HG02938 (cell line): Measurements from ENCODE around the gene EIF3B.
A peak's percentile ranks its signal among the peaks of the same experiment; 100 is the strongest.
"Not testable (repeated sequence)": the region's sequence is repeated elsewhere in the genome, so short reads cannot be mapped to it uniquely, and the experiment has no call there.

Experiments
- ATAC-seq: cut with Tn5 transposase; IDR thresholded peaks from one replicate; pipeline ENCODE4 v1.9.1; 2021; ENCODE audit warnings: mild to moderate bottlenecking, moderate library complexity; ENCODE audit not compliant: unreplicated experiment

The EIF3B gene

DNA sequence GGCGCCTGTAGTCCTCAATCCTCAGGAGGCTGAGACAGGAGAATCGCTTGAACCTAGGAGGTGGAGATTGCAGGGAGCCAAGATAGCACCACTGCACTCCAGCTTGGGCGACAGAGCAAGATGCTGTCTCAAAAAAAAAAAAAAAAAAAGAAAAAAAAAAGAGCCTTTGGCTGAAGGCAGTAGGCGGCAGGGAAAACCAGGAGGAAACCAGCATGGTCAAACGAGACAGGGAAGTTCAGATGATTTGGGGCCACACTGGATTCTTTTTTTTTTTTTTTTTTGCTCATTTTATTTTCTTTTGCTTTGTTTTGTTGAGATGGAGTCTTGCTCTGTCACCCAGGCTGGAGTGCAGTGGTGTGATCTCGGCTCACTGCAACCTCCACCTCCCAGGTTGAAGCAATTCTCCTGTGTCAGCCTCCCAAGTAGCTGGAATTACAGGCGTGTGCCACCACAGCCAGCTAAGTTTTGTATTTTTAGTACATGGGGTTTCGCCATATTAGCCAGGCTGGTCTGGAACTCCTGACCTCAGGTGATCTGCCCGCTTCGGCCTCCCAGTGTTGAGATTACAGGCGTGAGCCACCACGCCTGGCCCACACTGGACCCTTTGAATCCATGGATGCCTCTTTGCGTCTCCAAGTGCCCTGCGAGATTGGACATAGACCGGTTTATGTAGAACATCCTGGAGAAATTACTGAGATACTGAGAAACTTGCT, 7.1 kb upstream of the EIF3B start:
- not testable (repeated sequence) for ATAC-seq

DNA sequence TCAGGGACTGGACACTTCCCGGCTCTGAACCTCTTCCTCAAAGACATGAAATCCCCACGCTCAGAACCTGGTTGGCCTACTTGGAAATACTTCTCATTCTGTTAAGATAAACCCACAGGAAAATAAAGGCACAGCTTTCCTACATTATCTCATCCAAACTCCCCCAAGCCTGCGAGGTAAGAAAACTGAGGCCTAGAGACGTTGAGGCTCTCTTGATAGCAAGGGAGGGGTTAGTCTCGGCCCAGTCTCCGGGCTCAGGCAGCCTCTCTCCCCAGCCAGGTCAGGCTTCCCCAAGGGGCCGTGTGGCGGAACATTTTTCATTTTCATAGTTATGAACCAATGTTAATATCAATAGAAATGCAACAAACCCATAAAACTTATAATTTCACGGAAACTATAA, 4.6 kb upstream of the EIF3B start:
- ATAC-seq: no peak

DNA sequence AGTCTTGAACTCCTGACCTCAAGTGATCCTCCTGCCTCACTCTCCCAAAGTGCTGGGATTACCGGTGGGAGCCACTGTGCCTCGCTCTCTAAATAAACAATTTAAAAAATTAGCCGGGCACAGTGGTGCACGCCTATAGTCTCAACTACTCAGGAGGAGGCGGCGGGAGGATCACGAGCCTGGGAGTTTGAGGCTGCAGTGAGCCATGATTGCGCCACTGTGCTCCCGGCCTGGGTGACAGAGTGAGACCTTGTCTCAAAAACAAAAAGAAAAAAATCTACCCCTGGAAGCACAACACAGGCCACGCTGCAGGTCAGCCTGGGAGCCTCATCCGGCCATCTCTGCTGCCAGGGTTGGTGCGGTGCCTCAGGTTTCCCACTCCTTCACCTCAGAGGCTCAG, 3.8 kb upstream of the EIF3B start:
- no peak for ATAC-seq

DNA sequence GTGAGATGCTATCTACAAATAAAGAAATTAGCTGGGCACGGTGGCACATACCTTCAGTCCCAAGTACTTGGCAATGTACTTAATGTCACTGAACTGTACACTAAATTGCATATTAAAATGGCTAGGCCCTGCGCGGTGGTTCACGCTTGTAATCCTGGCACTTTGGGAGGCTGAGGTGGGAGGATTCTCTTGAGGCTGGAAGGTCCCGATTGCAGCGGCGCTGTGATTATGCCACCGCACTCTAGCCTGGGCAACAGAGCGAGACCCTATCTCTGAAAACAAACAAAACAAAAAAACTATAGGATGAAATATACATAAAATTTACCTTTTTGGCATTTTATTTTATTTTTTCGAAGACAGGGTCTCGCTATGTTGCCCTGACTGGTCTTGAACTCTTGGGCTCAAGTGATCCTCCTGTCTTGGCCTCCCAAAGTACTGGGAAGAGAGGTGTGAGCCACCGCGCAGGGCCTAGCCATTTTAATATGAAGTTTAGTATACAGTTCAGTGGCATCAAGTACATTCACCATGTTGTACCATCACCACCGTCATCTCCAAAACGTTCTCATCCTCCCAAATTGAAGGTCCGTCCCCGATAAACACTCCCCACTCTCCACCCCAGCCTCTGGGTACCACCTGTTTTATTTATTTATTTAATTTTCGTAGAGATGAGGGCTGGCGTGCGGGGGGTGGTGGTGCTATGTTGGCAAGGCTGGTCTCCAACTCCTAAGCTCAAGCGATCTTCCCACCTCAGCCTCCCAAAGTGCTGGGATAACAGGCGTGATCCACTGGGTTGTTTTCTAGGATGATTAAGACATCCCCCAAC, 1.3 kb upstream of the EIF3B start:
- no peak for ATAC-seq

DNA sequence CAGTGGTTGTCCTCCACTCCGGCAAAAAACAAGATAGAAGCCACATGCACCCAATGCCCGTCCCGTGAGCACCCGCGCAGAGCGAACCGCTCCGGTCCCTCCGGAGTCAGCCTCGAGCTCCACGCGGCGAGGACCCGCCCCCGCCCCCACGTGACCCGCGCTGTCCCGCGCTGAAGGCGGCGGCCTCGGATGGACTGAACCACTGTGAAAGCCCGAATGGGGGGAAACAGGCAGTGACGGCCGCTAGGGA, 766 bp upstream of the EIF3B start:
- ATAC-seq: peak; percentile 42

DNA sequence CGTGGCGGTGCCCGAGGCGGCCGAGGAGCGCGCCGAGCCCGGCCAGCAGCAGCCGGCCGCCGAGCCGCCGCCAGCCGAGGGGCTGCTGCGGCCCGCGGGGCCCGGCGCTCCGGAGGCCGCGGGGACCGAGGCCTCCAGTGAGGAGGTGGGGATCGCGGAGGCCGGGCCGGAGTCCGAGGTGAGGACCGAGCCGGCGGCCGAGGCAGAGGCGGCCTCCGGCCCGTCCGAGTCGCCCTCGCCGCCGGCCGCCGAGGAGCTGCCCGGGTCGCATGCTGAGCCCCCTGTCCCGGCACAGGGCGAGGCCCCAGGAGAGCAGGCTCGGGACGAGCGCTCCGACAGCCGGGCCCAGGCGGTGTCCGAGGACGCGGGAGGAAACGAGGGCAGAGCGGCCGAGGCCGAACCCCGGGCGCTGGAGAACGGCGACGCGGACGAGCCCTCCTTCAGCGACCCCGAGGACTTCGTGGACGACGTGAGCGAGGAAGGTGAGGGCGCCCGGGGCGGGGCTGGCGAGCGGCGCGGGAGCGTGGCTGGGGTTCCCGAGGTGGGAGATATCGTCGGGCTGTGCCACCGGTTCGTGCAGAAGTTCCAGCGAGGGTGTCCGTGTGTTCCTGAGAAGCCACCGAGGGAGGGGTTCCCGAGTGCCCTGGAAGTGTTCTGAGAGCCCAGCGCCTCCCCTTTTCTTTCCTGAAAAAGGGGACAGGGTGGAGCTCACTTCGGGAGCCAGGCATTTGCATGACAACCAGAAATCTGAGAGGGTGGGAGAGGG, 495 bp downstream of the EIF3B start:
- peak; percentile 13 for ATAC-seq

DNA sequence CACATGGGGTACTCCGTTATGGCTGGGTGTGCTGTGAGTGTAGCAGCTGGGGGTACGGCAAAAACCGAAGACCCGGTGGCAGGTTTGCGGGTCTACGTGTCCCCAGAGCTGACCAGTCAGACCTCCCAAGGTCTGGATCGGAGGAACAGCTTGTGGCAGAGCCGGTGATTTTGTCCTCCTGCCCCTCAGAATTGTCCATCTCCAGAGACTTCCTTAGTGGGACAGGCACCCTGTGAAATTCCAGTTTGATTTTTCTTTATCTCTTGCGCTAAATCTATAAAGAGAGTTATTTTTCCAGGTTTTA, 1.0 kb downstream of the EIF3B start:
- ATAC-seq: no peak

DNA sequence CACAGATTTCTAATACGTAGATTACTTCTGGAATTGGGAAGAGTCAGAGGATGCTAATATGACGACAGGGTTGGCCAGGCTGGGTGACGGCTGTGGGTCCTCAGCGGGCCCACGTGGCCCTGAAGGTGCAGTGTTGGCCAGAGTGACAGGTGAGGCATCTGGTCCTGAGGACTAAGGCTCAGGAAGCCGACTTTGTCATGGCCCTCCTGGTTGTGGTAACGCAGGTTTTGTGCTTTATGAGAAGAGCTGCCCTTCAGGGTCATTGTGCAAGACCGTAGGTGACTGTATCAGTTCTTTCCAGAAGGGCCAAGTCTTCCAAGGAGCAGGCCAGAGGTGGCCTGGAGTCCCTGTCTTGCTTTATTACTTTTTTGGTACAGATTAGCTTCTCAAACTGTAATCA, 2.5 kb downstream of the EIF3B start:
- no peak for ATAC-seq

DNA sequence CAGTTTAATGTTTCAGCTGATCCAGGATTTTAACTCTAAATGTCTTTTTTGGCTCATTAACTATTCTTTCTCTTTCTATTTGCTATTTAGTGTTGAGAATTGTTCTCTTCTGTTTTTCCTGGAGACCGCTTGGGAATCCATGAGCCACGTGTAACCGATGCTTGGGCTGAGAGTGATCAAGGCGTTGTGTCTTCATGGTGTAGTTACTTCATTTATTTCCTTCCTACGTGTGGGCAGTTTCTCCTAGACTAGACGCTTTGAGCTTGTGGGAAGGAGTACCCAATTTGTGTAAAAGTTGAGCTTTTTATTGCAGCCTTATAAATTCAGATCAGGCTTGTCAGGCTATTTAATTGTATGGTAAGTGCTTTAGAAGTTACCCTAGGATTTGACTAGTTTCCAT, 2.9 kb downstream of the EIF3B start:
- ATAC-seq: no peak

DNA sequence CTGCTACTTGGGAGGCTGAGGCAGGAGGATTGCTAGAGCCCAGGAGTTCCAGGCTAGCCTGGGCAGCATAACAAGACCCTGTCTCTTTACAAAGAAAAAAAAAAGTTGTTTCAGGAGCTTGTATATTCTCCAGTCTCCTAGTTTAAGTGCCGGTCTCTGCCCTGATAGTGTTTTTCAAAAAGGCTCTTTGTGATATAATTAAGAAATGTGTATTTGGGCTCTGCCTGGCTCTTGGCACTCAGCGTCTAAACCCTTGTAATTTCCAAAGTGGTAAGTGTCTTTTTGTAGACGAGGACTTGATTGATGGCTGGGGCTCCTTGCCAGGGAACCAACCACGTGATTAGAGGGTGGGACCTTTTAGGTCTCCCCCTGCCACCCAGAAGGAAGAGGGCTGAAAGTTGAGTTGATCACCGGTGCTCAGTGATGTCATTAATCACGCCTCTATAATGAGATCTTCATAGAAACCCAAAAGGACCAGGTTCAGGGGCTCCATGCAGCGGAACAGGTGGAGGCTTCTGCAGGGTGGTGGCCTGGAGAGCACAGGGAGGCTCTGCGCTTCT, 4.4 kb downstream of the EIF3B start:
- no peak for ATAC-seq

DNA sequence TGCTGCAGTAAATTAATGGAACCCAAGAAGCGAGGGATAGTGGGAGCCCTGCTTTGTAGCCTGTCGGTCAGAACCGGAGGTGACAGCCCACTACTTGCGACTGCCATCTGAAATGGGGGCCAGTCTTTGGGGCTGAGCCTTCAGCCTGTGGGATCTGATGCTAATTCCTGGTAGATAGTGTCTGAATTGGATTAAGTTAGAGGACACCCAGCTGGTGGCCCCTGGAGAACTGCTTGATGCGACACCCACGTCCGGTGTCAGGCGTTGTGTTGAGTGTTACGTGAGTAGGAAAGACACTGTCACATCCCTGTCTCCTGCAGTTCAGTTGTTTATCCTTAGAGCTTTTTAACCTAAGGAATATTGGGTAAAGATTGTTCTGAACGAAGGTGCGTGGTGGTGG, 5.0 kb downstream of the EIF3B start:
- ATAC-seq: no peak

DNA sequence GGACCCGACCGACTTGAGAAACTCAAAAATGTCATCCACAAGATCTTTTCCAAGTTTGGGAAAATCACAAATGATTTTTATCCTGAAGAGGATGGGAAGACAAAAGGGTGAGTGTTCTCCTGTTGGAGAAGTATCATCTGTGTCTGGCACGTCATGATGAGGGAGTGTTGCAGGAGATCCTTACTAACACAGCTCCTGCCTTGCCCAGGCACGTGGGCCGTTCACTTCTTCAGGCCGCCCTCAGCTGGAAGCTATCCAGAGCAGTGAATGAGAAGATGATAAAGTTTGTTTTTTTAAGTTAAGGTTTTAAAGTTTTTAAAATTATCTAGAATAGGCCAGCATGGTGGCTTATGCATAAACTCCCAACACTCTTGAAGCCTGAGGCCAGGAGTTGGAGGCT, 6.2 kb downstream of the EIF3B start:
- no peak for ATAC-seq

DNA sequence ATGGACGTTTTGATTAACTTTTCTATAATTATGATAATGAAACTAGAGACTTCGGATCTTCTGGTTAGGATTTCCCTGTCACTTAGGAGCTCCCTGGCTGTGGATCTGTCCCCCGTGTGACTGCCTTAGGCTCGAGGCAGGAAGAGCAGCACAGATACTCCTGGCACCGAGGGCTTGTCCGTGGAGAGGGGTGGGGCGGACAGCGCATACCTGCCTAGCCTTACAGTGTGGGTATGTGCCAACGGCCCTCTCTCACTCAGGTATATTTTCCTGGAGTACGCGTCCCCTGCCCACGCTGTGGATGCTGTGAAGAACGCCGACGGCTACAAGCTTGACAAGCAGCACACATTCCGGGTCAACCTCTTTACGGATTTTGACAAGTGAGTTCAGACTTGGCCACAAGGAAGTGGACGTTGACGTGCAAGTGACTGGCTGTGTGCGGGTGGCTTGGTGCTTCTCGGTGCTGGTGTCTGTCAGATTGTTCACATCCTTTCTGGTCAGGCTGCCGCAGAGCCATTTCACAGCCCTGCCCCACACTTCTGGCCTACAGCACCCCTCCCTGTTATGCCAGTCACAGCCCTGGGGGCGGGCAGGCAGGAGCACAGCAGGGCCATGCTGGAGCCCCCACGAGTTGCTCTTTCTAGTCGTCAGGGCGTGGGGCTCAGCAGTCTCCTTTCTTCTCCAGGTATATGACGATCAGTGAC, 7.9 kb downstream of the EIF3B start:
- no peak for ATAC-seq

DNA sequence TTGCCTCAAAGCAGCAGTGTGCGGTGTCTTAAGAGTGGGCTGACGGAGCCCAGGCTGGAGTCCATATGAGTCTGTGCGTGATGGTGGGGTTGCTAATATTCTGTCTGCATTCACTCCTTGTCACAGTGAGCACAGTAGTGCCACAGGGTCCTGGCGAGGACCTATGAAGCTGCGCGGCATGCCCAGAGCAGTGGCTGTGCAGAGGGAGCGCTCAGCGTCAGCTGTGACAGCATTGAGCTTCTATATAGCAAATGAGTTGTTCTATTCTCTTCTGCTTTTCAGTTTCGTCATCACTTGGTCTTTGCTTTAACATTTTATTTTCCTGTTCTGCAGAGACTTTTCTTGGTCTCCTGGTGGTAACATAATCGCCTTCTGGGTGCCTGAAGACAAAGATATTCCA, 14.5 kb downstream of the EIF3B start:
- no peak for ATAC-seq

DNA sequence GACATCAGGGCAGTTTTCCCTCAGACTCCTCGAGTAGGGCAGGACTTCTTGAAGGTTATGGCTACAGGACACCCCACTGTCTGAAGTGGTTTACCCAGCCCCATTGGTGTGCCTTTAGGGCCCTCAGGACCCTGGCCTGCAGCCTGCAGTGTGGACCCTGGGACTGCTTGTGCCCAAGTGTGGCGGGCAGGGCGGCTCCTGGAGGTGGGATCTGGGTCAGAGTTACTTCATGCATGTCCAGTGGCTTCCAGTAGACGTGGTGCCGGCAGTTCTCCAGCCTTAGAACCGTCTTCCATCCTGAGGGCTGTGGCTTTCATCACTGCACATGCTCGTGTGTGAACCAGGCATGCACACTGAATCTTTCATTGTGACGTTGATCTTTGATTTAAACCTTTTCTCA, 16.7 kb downstream of the EIF3B start:
- no peak for ATAC-seq

DNA sequence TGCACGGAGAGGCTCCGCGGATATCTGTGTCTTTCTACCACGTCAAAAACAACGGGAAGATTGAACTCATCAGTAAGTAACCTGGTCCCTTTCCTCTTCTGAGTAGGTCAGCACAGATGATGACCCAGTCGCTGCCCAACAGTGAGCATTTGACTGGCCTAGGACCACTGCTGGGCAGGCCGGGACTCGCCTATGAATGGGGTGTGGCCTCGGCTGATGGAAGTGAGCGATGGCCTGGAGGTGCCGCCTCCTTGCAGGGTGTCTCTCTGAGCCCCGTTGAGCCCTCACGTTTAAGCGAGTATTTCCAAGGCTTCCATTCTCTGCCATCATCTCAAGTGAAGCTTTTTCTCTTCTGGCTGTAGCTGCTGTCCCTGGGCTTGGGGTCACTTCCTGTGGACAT, 18.1 kb downstream of the EIF3B start:
- ATAC-seq: no peak

DNA sequence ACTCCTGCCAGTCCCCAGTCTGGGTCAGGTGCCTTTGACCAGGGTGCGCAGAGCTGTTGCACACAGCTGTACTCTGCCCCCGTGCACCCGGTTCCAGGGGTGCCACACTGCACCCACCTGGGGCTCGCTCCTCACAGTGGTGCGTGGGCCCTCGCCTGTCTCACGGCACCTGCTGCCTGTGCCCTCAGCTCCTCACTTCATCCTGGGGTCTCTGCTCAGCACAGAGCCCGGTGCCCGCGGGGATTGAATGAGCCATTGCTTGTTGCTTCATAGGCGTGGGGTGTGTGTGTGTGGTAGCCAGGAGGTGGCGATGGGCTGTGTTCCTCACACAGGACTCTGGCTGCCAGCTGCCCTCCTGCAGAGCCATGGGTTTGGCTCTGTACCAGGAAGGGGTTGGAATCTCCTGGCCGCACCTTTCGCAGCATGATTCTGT, 18.5 kb downstream of the EIF3B start:
- ATAC-seq: no peak

DNA sequence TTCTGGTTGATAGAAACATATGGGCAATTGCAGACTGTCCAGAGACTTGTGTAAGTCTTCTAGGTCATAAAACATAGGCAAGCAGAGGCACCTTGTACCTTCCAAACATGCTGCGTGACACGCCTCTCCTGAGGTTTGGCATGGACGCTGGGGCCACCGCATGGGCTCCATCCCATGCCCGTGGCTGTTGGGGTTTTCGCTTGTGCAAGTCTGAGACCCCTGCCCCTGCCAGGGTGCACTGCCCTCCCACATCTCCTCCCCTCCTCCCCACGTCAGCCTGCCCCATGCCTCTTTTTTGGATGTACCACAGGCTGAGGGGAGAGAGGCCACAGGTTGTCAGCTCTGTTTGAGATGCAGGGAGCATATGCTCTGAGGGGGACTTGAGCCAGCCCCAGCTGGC, 19.0 kb downstream of the EIF3B start:
- ATAC-seq: no peak

DNA sequence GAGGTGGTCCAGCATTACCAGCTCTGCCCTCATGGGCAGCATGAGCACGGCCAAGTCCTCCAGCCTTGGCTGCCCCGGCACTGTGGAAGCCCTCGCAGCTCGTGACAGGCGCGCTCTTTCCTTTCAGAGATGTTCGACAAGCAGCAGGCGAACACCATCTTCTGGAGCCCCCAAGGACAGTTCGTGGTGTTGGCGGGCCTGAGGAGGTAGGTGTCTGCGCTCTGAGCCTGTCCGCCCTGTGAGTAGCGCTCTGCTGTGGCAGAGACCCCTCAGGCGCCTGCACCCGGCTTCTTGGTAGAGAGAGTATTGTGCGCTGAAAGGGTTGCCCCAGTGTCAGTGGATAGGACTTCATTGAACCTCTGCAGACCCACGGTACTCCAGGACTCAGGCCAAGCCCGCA, 19.8 kb downstream of the EIF3B start:
- no peak for ATAC-seq

DNA sequence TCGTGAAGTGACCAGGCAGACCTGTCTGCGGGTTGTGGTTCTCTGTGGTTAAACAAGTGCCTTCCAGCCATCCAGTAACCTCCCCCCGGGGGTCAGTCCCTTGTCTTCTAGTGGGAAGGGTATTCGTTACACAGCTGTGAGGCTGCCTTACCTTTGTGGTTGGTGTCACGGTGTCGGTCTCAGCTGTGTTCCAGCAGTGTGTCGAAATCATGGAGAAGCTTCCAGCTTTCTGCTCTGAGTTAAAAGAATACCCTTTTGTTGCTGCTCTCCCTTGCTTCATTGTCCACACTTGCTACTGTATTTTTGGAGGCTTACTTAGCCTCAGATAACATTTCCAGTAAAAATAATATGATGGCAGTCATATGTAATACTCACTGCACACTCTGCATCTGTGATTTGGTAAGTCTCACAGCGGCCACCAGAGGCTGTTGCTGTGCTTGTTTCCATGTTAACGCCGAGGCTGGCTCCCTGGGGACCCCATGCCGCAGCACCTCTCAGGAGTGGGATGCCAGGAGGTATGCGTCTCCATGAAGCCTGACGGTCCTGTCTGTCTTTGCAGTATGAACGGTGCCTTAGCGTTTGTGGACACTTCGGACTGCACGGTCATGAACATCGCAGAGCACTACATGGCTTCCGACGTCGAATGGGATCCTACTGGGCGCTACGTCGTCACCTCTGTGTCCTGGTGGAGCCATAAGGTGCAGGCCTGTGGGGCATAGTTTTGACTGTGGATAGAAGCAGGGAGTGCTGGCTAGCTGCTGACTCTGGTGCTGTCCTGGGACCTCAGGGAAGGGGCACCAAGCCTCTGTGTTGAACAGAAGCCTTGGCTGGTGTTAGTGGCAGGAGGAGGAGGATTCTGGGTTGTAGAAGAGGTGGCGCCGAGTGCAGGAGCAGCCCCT, 20.5 kb downstream of the EIF3B start:
- no peak for ATAC-seq
